NCI-H146 (cell line): ENCODE results near the gene CDHR2.
"Not testable (repeated sequence)": the region's sequence is repeated elsewhere in the genome, so short reads cannot be mapped to it uniquely, and the experiment has no call there.

Experiments
- DNase-seq: peaks from one replicate; lab custom pipeline; 2025; lab: John Stamatoyannopoulos, UW

Gene CDHR2

DNA sequence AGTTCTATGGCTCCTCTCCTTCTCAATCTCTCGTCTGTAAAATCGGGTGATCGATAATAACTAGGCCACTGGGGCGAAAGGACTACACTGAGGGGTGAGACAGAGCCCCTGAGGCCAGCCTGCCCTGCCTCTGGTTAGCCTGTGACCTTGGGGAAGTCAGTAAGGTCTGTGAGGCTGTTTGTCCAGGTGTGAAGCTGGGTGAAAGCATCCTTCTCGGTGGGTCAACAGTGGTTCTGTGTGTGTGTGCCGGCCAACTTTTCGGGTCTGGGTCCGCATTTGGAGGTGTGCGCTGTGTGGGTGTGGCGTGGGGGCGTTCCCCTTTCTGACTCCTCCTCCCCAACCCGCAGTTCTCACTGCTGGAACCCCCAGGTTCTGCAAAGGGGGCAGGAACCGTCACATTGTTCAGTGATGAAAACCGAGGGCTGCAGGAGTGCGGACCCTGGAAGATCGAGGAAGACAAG, 7.0 kb upstream of the CDHR2 start:
- DNase-seq, result no peak

DNA sequence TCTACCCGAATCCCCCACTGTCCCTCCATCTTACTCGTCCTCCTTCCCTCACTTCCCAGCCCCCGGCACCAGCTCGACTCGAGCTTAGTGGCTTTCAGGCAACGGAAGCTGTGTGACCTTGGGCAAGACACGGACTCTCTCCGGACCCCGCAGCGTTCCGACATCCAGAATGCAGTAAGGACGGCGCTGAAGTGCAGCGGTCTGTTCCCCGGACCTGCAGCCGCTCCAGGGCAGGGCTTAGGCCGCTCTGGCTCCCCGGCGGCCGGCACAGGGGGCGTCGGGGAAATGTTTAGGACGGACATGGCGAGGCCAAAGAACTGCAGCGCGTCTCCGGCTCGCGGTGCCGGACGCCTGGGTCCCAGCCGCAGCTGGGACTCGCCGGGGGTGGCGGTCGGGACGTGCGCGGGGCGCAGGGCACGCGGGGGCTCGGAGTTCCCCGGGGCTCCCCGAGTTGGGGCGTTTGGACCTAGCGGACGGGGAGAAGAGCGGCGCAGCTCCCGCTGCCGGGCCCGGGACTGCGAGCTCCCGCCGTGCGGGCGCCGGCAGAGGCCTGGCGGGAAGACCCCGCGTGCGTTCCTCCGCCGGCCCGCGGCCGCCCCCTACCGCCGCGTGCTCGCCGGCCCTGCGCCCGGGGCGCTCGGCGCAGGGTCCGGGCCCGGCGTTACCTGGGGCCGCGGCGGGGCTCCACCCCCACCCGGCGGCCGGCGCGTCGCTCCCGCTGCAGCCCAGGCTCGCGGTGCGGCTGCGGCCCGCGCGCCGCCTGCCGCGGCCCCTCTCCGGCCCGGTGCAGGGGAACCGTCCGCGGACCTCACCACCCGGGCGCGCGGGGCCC, 6.3 kb upstream of the CDHR2 start:
- peak; percentile 46 for DNase-seq

DNA sequence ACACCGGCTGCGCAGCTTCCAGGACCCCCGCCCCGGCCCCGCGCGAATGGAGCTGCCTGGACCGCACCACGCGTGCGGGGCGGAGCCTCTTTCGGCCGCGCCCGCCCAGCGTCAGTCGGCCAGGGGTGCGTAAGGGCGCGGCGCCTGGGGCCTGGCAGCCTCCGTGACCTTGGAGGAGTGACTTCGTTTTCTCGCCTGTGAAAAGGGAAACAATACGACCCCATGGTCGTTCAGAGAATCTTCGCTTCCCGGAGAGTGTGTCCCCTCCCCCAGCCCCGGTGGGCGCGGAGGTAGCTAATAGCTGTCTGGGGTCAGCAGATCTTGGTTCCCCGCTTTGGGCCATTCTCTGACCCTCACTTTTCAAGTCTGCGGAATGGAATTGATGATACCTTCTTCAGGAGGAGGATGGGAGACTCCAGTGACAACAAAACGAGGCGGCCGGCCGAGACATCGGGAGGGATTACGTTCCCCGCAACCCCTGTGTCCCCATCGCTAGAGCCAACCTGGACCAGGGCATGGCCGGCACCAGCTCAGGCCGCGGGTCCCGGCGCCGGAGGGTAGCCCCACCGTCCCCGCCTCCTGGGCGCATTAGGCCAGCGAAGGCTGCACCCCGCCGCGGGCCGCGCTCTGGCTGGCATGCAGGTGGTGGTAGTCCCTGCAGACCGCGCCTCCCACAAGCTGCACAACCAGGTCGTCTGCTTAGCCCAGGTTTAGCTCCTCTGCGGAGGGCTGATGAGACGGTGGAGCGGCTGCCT, 5.5 kb upstream of the CDHR2 start:
- peak; percentile 76 for DNase-seq

DNA sequence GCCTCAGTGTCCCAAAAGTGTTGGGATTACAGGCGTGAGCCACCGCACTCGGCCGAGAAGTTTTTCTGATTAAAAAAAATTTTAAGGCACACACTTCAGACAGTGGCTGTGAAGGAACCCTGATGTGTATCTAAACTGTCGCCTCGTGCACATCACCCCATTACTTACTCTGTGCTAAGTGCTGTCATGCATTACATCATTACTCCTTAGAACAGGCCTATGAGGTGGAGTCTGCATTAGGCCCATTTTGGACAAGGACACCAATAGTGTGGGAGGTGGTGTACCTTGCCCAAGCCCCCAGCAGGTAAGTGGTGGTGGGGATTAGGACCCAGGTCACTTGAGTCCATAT, 3.8 kb upstream of the CDHR2 start:
- no peak for DNase-seq

DNA sequence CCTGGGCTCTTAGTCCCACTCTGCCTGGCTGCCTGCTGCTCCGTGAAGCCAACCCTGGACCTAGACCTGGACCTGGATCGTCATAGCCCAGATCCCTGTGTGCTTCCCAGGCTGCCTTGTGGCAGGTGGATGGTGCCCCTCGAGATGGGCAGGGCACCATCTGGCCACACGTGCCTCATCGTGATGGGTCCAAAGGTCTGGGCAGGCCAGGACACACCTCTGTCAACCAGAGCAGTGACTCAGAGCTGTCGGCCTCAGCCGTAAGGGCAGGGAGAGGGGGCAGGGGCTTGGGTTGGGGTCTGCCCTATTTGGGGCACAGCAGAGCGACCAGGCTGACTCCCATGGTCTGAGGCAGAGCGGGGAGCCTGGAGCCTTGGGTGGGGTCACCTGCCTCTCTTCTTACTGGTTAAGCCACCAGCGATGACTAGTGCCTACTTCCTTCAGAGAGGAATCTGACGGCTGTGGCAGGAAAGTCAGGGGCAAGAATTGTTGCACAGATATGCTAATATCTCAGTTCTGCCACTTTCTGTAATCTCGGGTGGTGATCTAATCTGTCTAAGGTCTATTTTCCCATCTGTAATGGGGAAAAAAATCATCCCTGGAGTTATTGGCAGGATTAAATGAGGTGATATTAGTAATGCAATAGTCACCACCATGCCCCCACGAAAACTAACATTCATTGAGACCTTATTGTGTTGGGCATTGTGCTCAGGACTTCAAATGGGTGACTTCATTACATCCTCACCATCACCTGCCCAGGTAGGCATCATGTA, 3.2 kb upstream of the CDHR2 start:
- DNase-seq, result no peak

DNA sequence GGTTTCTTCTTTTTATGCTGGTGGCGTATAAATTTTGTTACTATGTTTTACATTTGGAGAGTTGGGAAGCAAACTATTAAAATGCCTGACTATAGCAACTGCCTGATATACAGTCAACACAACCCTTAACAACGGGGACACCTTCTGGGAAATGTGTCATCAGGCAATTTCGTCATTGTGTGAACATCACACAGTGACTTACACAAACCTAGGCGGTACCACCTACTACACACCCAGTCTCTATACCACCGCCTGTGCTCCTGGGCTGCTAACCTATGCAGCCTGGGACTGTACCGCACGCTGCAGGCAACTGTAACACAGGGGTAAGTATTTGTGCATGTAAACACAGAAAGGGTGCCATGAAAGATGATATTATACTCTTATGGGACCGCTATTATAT, 1.3 kb upstream of the CDHR2 start:
- DNase-seq, result no peak

DNA sequence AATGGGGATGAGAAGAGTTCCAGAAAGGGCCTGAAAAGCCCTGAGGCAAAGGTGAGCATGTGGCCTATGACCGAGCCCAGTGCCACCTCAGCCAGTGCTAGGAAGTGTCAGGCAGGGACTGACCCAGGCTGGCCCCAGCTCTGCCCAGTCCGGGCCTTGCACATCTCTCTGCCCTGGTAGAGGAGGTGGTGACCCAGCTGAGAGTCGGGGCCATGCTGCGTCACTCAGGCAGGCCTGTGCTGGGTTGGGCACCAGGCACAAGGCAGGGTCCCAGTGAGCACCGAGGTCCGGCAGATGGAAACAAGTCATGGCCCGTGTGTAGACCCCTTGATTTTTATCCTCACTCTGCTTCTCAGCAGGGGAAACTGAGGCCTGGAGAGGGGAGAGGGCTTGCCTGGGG, 729 bp downstream of the CDHR2 start:
- no peak for DNase-seq

DNA sequence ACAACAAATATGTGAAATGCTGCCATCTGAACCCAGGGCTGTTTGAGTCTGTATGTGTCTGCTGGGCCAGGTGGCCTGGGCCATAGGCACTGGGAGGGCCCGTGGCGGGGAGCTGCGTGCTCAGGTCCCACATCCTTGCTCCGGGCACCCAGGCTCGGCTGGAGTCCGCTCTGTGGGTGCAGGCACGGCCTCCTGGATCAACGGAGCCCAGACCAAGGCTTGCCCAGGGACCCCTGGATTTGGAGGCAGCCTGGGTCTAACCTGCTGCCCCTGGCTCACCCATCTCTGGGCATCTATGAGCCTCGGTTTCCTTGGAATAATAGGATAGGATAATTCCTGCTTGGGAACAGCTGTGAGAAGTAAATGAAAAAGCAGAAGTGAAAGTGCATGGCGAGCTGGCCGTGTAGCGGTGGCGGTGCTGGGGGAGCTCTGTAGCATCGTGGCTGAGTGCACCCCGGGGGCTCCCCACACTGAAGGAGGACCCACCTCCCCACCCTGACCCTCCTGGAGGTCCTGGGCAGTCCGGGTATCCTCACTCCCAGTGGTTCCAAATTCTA, 1.2 kb downstream of the CDHR2 start:
- DNase-seq, result no peak

DNA sequence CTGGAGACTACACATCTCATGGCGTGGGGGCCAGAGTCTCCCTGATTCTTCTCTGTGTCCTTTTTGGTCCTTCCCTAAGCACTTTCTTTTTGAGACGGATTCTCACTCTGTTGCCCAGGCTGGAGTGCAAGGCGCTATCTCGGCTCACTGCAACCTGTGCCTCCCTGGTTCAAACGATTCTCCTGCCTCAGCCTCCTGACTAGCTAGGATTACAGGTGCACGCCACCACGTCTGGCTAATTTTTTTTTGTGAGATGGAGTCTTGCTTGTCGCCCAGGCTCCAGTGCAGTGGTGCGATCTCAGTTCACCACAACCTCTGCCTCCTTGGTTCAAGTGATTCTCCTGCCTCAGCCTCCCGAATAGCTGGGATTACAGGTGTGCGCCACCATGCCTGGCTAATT, 1.8 kb downstream of the CDHR2 start:
- DNase-seq, result not testable (repeated sequence)

DNA sequence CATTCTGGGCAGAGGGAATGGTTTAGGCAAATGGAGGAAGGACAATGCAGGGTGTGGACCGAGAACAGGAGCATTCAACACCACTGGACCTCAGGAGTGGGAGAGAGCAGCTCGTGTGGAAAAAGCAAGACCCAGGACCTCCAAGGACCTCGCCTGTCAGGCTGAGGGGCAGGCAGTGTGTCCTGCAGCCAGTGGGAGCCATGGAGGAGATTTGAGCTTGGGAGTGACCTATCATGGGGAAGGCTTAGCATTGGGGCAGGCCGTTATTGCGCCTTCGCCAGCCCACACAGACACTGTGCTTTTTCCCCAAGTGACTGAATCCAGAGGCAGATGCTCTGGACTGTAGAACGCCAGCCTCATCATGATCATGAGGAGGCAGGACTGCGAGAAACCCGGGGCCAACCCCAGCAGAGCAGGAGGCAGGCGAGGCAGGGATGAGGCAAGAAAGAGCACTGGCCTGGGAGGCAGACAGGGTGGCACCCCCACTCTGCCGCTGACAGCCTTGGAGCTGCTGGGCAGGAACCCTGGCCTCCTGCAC, 3.3 kb downstream of the CDHR2 start:
- no peak for DNase-seq

DNA sequence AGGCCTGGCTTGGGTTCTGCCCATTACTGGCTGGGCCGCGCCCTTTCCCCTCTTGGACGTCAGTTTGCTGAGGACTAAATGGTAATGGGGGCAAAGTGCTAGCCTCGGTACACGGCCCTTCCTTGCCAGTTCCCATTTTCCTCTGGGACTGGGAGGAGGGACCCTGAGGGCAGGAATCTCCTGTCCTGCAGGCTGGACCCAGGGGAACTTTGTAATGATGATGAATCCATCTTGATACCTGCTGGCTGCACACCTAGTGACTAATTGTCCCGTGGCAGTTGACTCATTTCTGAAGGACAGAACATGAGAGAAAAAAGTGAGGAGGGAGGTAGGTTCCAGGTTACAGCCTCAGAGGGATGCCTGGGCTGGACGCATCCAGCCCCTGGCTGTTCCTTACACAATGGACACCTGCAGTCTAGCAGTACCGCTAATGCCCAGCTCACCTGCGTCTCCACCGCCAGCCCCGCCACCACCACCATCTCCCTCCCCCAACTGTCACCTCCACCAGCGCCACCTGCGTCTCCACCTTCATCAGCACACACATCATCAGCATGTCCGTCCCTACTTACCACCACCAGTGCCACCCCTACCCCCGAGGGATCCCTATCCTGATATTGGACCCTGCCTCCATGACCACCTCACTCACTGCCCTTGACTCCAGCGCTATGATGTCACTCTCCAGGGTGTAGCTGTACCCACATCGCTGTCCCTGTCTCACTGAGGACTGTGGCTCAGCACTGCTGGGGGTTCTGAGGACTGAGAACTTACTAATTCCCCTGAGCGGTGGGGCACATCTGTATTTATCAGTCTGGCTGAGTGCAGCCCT, 4.3 kb downstream of the CDHR2 start:
- peak; percentile 44 for DNase-seq

DNA sequence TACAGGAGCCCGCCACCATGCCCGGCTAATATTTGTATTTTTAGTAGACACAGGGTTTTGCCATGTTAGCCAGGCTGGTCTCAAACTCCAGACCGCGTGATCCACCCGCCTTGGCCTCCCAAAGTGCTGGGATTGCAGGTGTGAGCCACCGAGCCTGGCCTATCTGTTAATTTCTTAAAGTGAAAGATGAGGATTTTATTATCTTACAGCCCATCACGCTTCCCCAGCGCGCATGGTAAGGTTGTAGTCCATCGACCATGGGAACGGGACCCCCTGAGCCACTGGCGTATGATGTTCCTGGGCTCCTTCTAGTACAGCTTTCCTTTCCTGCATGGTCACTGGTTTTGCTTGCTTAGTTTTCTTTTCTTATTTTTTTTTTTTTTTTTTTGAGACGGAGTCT, 8.7 kb downstream of the CDHR2 start:
- no peak for DNase-seq

DNA sequence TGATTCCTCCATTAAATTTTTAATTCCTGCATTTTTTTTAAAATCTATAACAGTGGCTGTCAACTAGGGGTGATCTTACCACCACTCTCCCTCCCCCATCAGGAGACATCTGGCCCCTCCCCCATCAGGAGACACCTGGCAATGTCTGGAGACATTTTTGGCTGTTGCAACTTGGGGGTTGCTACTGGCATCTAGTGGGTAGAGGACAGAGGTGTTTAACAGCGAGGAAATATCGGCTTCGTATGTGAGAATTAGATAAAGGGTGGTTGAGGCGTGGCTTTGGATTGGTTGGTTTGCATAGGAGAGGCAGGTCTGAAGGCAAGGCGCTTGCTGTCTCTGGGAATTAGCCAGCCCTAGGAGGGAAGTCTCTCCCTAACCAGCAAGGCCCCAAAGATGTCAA, 10.5 kb downstream of the CDHR2 start:
- no peak for DNase-seq

DNA sequence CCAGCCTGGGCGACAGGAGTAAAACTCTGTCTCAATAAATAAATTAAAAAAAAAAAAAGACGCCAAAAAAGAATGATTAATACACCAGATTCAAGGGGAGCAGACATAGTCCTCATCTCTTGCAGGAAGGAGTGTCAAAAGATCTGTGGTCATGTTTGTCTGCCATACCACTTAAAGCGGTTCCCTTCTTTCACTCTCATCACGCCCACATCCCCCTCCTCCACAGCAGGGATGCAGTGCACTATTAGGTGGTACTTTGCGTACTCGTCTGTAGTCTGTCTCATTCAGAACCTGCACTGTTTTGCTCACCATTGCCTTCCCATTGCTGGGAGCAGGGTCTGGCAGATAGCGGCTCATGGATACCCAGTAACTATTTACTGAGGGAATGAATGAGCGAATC, 11.2 kb downstream of the CDHR2 start:
- no peak for DNase-seq

DNA sequence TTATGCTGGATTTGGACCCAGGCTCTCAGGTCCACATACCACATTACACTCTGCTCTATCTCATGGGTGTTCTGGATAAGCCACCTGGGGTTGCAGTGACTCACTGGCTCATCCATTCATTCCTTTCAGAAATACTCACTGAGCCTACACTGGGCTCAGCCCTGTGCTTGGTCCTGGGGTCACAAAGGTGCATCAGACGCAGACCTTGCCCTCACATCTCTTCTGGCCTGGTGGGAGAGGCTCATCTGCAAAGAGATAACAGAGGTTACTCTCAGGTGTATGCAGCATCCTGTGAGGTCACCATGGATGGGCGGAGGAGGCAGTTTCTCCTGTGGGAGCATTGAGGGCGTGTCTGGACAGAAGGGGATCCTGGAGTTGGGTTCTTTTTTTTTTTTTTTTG, 12.1 kb downstream of the CDHR2 start:
- DNase-seq, result no peak

DNA sequence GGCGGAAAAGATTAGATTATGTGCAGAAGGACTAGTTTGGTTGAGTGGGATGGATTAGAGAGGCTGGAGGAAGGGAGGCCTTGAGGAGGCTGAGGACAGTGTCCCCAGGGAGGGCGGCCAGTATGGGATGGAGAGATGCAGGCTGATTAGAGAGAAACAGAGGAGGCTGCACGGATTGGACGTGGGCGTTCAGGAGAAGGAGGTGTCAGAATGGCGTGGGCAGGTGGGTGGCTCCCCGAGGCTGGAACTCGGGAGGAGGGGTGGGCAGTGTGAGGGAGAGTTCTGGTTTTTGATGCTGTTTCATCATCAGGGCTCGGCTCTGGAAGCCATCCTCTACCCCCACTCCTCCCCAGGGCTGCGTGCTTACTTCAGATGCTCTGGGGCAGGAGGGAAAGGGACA, 13.0 kb downstream of the CDHR2 start:
- DNase-seq, result no peak

DNA sequence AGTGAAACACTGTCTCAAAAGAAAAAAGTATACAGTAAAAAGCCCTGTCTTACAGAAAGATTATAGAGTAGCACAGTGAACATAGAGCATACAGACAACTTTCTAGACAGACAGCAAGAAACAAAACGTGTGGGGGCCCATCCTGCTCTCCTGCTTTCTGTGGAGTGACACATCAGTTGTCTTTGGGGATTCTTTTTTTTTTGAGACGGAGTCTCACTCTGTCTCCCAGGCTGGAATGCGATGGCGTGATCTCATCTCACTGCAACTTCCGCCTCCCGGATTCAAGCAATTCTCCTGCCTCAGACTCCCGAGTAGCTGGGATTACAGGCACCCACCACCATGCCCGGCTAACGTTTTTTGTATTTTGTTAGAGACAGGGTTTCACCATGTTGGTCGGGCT, 14.9 kb downstream of the CDHR2 start:
- no peak for DNase-seq

DNA sequence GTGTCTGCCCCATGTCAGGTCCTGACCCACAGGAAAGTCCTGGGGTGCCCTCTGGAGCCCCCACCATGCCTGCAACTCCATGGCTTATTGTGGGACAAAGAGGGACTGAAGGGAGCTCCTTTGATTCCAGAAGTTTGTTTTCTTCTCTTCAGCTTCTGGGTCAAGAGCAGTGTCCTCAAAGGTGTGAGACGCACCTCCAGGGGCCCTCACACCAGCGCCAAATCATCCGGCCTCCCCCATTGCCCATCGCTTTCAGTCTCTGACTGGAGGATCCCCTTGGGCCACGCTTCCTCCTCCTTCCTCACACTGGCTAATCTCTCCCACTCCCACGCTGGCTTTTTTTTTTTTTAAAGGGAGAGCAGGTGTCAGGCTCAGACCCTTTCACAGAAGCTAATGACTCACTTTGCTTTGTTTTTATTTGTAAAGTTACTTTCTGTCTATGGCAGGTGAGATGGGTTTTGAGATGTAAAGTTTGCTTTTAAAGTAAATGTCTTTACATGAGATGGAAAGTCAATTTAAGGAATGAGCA, 16.7 kb downstream of the CDHR2 start:
- no peak for DNase-seq

DNA sequence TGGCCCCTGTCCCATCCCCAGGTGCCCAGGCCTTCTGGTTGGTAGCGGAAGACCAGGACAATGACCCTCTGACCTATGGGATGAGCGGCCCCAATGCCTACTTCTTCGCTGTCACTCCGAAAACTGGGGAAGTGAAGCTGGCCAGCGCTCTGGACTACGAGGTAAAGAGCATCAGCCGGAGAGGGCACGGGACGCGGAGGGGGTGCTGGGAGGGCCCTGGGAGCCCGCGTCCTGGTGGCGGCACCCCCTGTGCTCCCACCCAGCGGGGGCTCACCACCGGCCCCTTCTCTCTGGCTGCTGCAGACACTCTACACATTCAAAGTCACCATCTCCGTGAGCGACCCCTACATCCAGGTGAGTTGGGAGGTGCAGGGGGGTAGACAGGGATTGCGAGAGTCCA, 19.5 kb downstream of the CDHR2 start:
- DNase-seq, result no peak

DNA sequence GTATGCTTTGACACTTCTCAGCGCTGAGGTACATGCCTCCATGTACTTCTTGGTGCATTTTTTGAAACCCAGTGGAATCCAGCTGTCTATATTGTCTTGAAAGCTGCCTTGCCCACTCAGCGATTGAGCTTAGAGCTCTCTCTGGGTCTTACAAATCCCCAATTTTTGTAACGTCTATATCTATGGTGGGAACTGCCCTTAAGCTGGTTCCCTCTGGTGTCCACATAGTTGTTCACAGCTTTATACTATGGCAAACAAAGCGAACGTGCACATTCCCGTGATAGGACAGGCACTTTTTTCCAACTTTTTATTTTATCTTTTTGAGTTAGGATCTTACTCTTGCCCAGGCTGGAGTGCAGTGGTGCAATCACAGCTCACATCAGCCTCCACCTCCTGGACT, 20.9 kb downstream of the CDHR2 start:
- DNase-seq, result no peak
